Cardiac fibroblast (primary cell): ENCODE results near the gene OXCT1.

Source experiments
- DNase-seq, 2 donors: peaks; one replicate each; pipeline versions ENCODE4 v3.0.0 to v3.0.0-alpha.2; 2010; ENCODE audit warnings: low read depth in 2 of 2
- H3K4me3 ChIP-seq, 2 donors: replicated peaks in 1 of 2; 1 replicate in 1 of 2; 2 replicates in 1 of 2; pipeline ENCODE4 v1.5.1; 2011; ENCODE audit warnings: low read depth in 2 of 2, low read length in 2 of 2, mild to moderate bottlenecking in 2 of 2, moderate library complexity in 1 of 2
- CTCF ChIP-seq: IDR thresholded peaks from one replicate; pipeline ENCODE4 v1.5.1; 2011; ENCODE audit warnings: low read depth, mild to moderate bottlenecking, low read length, inconsistent platforms

Gene OXCT1

GRCh38 chr5:41844502-41844901, 25.7 kb downstream of the OXCT1 start:
- no peak for TF ChIP-seq CTCF
- DNase-seq, result no peak
- no peak overlapping the region for H3K4me3 ChIP-seq

- DNase-seq, result peak; percentile 83 to 84
- peak; percentile 71 for TF ChIP-seq CTCF
Observed at GRCh38 chr5:41843456-41844370, 26.5 kb downstream of the OXCT1 start.

GRCh38 chr5:41842777-41843176, 27.4 kb downstream of the OXCT1 start:
- no peak for TF ChIP-seq CTCF
- no peak for DNase-seq
- H3K4me3 ChIP-seq, result no peak overlapping the region

More at GRCh38 chr5:41843456-41844370, 26.5 kb downstream of the OXCT1 start:
- H3K4me3 ChIP-seq, result no peak overlapping the region

GRCh38 chr5:41841325-41841724, 28.9 kb downstream of the OXCT1 start:
- TF ChIP-seq CTCF, result no peak
- no peak overlapping the region for H3K4me3 ChIP-seq
- no peak for DNase-seq

GRCh38 chr5:41840251-41840650, 30.0 kb downstream of the OXCT1 start:
- TF ChIP-seq CTCF, result no peak

GRCh38 chr5:41837793-41838192, 32.4 kb downstream of the OXCT1 start:
- DNase-seq, result no peak
- TF ChIP-seq CTCF, result no peak
- no peak overlapping the region for H3K4me3 ChIP-seq

More at GRCh38 chr5:41840251-41840650, 30.0 kb downstream of the OXCT1 start:
- DNase-seq, result no peak
- H3K4me3 ChIP-seq, result no peak overlapping the region
